Fibroblast of mammary gland (primary cell): ENCODE results near the gene MUC6.

Experiments used
- DNase-seq: peaks from one replicate; pipeline ENCODE4 v3.0.0-alpha.2; 2010; ENCODE audit warnings: low read depth
- H3K4me3 ChIP-seq: 2 replicates; pipeline ENCODE4 v1.5.1; 2011; ENCODE audit warnings: low read depth, mild to moderate bottlenecking, low read length, moderate library complexity; ENCODE audit not compliant: control insufficient read depth
- CTCF ChIP-seq: conservative IDR thresholded peaks from 2 replicates; pipeline ENCODE4 v1.5.1; 2011; ENCODE audit warnings: low read depth, low read length, inconsistent platforms; ENCODE audit not compliant: control insufficient read depth, insufficient read depth

Gene MUC6

GRCh38 chr11:1040428-1041148 is 4.1 kb upstream of the MUC6 start:
- no peak overlapping the region for H3K4me3 ChIP-seq
- no peak for DNase-seq
- TF ChIP-seq CTCF, result no peak

DNA sequence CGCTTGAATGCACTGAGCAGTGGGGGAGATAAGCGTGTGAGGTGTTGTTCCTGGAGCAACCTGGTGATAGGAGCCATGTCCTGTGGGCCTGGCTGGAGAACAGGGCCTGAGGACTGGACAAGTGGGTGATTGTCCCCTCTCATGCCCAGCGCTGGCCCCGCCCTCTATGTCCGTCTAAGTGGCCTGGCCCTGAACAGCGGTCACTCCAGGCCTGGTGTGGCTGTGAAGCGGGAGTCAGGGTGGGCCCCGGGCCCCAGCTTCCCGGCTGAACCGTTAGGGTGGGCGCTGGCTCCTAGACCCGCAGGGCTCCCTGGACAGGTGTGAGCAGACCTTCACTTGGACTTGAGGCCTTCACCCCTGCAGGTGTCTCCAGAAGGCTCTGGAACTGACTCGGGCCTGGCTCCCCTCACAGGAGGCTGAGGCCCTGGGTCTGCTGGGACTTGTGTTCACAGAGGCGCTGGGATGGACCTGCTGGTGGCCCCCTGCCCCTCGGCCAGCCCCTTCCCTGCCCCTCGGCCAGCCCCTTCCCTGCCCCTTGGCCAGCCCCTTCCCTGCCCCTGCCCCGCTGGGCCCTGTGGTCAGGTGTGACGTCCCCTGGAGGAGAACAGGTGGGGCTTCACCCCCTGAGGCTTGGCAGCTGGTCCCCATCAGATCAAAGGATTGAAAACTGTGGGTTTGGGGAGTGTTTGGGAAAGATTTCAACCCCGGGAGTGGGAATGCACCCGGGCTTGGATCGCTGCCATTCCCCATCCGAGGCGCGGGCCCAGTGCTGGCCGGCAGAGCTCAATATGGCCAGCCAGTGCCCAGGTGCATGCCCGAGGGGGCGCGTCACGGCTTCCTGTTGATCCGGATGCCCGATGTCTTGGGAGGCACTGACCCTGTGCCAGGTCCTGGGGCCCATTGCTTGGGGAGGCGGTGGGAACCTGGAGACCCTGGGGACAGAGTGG is 3.2 kb upstream of the MUC6 start:
- H3K4me3 ChIP-seq, result no peak overlapping the region
- no peak for DNase-seq
- no peak for TF ChIP-seq CTCF

DNA sequence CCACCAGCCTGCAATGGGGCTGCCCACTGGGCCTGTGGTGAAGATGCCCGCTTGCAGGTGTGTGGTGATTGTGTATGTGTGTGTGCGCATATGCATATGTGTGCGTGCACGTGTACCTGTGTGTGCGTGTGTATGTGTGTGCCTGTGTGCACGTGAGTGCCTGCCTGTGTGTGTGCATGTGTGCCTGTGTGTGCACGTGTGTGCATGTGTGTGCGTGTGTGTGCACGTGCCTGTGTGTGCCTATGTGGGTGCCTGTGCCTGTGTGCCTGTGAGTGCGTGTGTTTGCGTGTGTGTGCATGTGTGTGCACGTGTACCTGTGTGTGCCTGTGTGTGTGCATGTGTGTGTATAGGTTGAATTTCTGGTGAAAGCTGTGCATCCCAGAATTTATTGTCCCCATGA is 2.4 kb upstream of the MUC6 start:
- no peak for TF ChIP-seq CTCF
- H3K4me3 ChIP-seq, result no peak overlapping the region
- no peak for DNase-seq

DNA sequence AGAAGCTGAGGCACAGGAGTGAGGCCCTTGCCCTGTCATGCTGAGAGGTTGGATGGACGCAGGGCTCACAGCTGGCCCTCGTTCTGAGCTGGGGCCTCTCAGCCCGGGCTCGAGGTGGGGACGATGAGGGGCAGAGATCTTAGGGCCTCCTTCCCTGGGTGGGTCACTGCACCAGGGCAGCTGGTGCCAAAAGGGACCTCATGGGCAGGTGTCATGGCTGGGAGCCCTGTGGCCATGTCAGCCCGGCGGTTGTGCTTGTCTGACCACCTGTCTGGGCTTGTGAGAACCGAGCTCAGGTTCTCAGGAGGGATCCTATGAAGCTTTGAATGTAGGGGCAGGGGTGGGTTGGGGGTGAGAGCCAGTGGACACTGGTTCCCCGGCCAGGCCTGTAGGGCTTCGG is 1.8 kb upstream of the MUC6 start:
- H3K4me3 ChIP-seq, result no peak overlapping the region
- no peak for TF ChIP-seq CTCF
- no peak for DNase-seq

DNA sequence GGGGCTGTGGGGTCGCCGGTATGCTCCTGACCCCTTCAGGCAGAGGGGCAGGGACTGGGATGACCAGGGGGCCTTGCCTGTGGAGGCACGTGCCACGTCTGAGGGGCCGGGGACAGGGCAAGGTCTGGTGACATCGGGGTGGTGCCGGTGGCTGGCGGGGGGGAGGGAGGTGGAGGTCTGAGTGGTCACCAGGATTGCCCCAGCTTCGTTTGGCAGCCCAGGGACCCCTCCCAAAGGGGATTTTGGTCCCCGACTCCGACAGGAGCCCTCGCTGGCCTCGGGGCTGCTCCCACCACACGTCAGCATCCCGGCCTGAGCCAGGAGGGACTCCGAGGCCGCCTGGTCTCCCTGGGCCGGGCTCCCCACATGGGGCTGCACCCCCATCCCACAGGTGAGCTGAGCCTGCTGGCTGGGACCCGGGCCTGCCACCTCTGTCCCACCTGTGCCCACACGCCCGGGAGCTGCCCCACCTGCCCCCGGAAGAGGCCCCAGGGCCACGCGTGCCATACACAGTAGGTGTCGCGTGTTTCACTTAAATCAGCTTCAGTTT is 1.1 kb upstream of the MUC6 start:
- no peak for DNase-seq
- TF ChIP-seq CTCF, result no peak
- H3K4me3 ChIP-seq, result no peak overlapping the region

DNA sequence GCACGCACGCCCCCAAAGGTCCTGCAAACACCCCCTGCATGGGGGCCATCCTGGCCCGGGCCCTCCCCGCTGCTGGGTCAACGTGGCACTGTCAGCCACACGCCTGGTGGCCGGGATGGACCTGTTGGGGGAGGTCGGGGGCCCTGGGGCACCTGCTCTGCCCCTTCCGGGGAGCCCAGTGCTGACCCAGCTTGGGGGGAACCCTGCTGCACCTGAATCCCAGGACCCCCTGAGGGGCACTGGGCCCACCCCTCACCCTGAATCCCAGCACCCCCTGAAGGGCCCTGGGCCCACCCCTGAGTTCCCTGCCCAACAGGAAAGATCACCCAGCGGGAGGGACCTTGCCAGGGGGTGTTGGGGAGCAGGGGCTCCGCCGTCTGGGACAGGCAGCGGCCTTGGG is 413 bp upstream of the MUC6 start:
- H3K4me3 ChIP-seq, result no peak overlapping the region
- no peak for DNase-seq
- TF ChIP-seq CTCF, result no peak
